ENCODE measurements around the gene FAM83C. TPM values are rescaled to one million over a fixed set of nuclear protein-coding genes. Genes with fewer than 3 reads are reported as not detected.
A peak's percentile ranks its signal among the peaks of the same experiment; 100 is the strongest.

FAM83C gene
- total and polyA plus RNA-seq, 8 donors, result not detected

DNA sequence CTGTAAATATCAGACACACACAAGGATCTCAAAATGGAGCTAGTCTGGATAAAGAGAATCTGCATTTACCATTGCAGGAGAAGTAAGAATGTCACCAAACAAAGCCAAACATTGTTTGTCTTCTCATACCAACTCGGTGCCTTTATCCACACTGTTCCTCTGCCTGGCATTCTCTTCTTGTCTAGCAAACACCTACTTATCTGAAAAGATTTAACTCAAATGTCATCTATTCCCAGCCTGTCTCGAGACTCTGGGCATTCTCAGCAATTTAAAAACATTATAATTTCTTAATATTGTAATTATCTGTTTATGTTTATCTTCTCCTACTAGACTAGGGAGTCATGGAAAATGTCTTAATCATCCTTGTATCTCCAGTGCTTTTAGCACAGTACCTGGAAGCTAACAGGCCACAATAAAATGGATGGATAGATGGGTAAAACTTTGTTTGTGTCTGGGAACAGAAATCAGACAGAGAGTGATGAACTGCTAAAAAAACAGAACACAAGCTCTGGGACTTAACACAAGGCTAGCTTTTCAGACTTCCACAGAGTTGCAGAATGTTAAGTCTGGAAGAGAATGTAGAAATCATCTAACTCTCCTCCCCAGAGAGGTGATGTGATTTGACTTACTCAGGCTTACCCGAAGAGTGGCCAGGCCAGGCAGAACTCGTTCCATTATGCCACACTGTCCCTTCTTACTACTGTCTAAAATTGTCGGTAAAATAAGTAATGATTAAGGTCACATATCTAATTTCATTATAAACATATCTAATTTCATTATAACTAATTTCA, 42.3 kb upstream of the FAM83C start:
- 58 to 60% methylated on average over 5 of the region's 5 CpGs for WGBS, 2 donors
- intact Hi-C loops (cut with DNase I), result no loop called here
- TF ChIP-seq, protein P1, sequence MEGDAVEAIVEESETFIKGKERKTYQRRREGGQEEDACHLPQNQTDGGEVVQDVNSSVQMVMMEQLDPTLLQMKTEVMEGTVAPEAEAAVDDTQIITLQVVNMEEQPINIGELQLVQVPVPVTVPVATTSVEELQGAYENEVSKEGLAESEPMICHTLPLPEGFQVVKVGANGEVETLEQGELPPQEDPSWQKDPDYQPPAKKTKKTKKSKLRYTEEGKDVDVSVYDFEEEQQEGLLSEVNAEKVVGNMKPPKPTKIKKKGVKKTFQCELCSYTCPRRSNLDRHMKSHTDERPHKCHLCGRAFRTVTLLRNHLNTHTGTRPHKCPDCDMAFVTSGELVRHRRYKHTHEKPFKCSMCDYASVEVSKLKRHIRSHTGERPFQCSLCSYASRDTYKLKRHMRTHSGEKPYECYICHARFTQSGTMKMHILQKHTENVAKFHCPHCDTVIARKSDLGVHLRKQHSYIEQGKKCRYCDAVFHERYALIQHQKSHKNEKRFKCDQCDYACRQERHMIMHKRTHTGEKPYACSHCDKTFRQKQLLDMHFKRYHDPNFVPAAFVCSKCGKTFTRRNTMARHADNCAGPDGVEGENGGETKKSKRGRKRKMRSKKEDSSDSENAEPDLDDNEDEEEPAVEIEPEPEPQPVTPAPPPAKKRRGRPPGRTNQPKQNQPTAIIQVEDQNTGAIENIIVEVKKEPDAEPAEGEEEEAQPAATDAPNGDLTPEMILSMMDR (IDR thresholded peaks at IDR 0.05), result no peak
- ATAC-seq, result peak in 1 of 4 donors; percentile 37
- H3K4me1 ChIP-seq, result peaks cover 0 to 5% (median 0%) of the 10 kb centered on the region in 3 donors
- H3K27ac ChIP-seq, result peak overlapping the region in 1 of 4 donors; percentile 33
- no peaks in the 10 kb centered on the region for H3K27me3 ChIP-seq
- H3K9me3 ChIP-seq, result no peaks in the 10 kb centered on the region
- no peaks in the 10 kb centered on the region for H3K36me3 ChIP-seq
- DNase-seq, result no peak
- H3K4me3 ChIP-seq, result no peak overlapping the region
- no peak for FAIRE-seq

DNA sequence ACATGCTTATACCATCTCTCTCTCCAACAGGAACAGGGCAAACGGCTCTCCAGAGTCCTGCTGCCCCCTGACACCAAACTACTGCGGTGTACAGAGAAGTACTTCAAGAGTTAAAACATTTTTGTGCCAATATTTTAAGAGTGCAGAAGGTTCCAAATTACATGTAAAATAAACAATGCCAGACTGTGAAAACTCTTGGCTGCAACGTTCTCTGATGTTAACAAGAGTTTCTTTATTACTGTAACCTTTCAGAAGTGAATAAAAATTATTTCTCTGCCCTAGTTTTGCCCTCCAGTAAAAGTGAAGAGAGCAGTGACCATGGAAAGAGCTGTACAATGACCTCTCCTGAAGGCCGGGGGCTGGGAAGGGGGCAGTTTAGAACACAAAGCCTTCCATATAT, 41.4 kb upstream of the FAM83C start:
- H3K27me3 ChIP-seq, result no peaks in the 10 kb centered on the region
- no peak overlapping the region for H3K4me3 ChIP-seq
- 50 to 56% methylated on average over 4 of the region's 4 CpGs for WGBS, 2 donors
- TF ChIP-seq, protein P1 (IDR thresholded peaks at IDR 0.05), result no peak
- H3K36me3 ChIP-seq, result no peaks in the 10 kb centered on the region
- intact Hi-C loops (cut with DNase I), result no loop called here
- FAIRE-seq (no peak), ATAC-seq (peak in 1 of 4 donors; percentile 42), DNase-seq (no peak)
- peaks cover 0 to 5% (median 0%) of the 10 kb centered on the region in 3 donors for H3K4me1 ChIP-seq
- H3K9me3 ChIP-seq, result no peaks in the 10 kb centered on the region
- peak overlapping the region in 2 of 4 donors; percentile 2 to 33 for H3K27ac ChIP-seq

DNA sequence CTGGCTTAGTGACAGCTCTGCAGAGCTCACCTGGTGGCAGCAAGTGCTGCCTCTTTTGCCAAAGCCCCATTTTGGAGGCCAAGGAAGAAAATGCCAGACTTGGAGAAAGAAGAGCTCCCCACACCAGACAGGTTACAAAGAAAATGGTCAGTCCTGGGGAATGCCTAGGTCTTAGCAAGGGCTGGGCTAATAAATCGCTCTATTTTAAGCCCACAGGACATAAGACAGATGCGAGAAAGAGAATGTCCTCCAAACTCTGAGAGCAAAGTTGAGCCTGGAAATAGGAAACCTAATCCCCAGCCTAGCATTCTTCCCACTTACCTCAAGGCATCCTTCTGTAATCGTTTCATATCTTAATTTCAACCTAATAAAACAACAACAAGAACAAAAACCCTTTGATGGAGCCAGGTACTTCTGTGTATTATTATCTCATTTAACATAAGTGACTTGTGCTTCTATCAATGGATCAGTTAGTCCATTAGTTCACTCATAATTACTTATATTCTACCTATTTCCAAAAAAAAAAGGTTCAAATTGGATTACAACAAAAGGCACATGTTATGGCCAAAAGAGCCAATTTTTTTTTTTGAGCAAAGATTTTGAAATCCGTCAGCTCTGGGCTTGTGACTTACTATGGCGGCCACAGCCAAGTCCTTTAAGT, 40.4 kb upstream of the FAM83C start:
- 85 to 89% methylated on average over 5 of the region's 5 CpGs for WGBS, 2 donors
- Histone ChIP-seq H3K36me3 (no peaks in the 10 kb centered on the region), H3K27me3 (no peaks in the 10 kb centered on the region), H3K4me1 (peaks cover 0 to 5% (median 0%) of the 10 kb centered on the region in 3 donors), H3K4me3 (no peak overlapping the region), H3K27ac (no peak overlapping the region), H3K9me3 (no peaks in the 10 kb centered on the region)
- DNase-seq (no peak), FAIRE-seq (no peak), ATAC-seq (no peak)
- intact Hi-C loops (cut with DNase I), result no loop called here
- TF ChIP-seq, protein P1 (IDR thresholded peaks at IDR 0.05), result no peak

DNA sequence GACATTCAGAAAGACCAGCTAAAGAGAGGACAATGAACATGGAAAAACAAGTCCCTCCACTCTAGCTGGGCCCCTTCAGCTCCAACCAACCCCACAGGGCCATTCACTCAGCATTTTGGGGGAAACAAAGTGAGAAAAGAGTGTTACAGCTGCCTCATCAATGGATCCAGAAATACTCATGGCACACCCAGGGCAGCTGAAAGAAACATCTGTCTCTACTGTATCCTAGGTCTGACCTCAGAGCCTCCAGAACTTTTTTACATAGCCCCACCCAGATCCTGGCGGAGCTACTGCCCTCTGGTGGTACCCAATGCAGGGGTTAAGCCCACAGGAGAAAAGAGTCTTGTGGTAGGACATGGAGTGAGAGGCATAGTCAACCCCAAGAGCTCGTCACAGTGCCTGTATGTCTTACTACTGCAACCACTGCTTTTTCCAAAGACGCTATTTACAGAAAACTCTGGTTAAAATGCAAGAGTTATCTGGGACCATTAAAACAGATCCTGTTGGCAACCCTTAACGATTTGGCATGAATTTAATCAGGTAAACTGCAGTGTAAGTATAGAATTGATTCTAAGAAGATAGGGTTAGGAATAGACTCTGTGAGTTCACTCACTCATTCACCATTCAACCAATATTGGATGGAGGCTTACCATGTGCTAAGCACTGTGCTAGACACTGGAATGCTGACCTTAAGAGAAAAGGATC, 37.4 kb upstream of the FAM83C start:
- Histone ChIP-seq H3K9me3 (no peaks in the 10 kb centered on the region), H3K4me1 (peaks cover 0 to 5% (median 5%) of the 10 kb centered on the region in 3 donors), H3K4me3 (no peak overlapping the region), H3K27me3 (no peaks in the 10 kb centered on the region), H3K36me3 (no peaks in the 10 kb centered on the region), H3K27ac (no peak overlapping the region)
- TF ChIP-seq, protein P1 (IDR thresholded peaks at IDR 0.05), result peak in 2 of 4 donors; percentile 6 to 15
- FAIRE-seq (no peak), ATAC-seq (peak in 3 of 4 donors; percentile 49 to 71 (median 63)), DNase-seq (no peak)
- WGBS, 2 donors, result 85 to 88% methylated on average over 4 of the region's 4 CpGs
- intact Hi-C loops (cut with DNase I), result no loop called here
